HG03460 (cell line): ENCODE results near the gene CACHD1.

ENCODE experiments used
- ATAC-seq: cut with Tn5 transposase; IDR thresholded peaks from one replicate; pipeline ENCODE4 v1.9.1; 2021; ENCODE audit not compliant: unreplicated experiment

CACHD1 gene

GRCh38 chr1:64472805-64473204, 2.9 kb downstream of the CACHD1 start:
- no peak for ATAC-seq

DNA sequence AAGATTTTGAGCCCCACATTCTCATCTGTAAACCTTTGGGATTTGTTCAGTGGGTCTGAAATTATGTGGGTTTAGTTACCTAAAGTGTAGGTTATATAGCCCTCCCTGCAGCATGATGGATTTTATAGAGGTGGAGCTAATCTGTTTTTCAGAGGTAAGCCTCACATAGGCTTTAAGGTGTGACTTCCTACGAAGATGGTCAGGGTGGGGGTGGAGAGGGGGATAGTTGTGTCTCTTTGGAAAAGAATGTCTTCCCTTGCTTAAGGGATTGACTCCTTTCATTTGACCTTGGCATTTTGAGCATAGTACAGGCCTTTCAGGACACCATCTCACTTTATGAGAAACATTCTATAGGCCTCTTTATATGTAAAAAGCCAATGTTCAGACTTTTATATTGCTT, 3.4 kb downstream of the CACHD1 start:
- ATAC-seq, result no peak

- ATAC-seq, result no peak
These were observed 4.2 kb downstream of the CACHD1 start for GRCh38 chr1:64474133-64474532.

DNA sequence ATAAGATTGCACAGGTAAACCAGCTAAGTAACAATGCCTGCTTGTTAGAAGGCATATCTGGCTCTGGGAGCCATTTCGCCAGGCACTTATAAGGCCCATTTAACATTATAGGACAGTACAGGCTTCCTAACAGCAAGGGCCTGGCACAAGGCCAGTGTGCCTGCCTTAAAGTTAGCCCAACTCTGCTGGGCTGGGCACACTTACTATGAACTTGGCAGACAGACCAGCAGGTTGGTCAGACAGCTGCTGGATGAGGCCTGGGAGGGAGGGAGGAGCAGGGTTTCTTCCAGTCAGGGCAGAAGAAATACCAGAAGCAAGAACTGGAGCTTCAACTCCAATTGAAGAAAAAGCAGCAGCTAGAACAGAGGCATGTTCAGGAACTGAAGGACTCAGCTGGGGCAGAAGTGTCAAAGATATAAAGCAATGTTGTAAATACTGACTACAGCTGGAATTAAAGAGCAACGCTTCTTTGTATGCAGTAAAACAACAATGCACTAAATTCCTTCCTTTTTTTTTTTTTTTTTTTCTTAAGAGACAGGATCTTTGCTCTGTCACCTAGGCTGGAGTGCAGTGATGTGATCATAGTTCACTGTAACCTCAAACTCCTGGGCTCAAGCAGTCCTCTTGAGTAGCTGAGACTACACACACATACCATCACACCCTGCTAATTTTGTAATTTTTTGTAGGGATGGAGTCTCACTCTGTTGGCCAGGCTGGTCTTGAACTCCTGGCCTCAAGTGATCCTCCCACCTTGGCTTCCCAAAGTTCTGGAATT, 4.9 kb downstream of the CACHD1 start:
- ATAC-seq, result no peak

GRCh38 chr1:64476251-64476952, 6.5 kb downstream of the CACHD1 start:
- no peak for ATAC-seq

DNA sequence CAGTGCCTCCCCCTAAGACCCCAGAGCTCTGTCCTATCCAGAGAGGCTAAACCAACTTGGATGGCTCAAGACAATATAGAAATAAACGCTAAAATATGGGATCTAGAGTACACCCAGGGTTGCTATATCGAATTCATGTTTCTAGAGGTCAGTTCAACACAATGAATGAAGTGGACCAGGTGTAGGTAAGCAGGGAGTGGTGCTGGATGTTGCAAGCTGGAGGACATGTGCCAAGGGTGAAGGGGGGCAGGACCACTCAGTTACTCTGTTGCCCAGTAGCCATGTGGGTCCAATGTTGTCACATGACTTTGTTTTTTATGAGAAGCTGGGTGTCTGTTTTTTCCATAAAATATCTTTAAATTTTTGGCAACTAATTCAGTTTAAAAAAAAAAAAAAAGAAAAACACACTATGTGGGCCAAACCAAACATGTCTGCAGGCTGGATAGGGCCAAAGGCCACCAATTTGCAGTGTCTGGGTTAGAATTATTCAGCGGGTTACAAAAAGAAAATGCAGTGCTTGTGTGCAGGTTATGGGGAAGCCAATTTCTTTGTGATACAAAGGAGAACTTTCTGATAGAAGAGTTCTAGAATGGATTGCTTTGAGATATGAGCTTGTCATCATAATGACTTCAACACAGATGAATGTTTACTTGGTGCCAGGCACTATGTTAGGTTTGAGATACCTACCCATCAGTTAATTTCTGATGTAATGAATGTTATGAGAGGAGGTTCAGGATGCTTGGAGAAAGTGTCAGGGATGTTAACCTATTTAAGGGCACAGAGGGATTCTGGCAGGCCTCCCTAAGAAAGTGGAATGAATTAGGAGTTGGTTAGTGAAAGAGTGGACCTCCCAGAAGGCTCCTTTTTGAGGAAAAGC, 8.9 kb downstream of the CACHD1 start:
- ATAC-seq, result no peak

DNA sequence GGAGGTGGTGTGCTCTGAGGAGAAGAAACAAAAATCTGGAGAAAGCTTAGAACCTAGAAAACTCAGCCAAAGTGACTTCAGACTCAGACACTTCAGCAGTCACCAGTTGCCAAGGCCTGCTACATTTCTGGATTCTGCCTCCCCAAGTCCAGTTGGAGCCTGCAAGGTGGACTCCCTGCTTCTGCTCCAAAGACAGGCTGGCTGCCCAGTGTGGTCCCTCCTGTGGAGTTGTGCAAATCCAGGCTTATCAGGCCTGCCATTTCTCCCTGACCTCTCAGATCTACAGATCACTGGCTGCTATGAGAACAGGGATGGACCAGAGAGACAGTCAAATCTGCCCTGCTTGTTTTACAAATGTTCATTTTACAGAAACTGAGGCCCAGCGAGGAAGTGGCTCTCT, 9.9 kb downstream of the CACHD1 start:
- ATAC-seq, result no peak

DNA sequence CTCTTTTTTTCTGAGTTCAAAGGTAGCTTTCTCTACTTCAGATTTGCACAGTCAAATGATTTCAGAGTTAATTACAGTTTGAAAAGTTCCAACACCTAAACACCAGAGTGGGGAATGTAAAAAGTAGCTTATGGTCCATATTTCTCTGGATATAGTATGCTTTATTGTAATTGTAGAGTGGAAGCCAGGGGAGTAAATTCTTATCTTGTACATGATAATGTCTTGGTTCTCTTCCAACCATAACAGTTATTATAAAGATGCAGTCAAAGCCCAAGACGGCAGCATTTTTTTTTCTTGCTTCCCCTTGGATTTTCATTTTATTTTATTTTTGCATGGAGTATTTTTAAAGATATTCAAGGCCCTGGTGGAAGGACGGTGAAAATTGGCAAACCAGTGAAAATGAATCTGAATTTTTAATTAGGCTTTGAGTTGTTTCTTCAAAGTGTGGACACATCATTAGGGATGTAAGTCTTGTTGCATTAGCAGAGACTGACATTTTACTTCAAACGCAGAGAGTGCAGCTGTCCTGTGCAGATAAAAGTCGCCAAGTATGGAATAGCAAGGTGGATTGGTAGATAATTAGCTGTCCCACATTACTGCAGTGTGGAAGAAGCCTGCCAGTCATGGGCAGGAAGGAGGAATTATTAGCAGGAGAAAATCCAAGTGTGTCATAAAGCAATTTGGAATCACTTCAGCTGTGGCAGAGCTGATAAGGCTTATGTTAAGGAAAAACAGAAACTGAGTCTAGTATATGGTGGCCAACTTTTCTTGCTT, 11.3 kb downstream of the CACHD1 start:
- no peak for ATAC-seq

DNA sequence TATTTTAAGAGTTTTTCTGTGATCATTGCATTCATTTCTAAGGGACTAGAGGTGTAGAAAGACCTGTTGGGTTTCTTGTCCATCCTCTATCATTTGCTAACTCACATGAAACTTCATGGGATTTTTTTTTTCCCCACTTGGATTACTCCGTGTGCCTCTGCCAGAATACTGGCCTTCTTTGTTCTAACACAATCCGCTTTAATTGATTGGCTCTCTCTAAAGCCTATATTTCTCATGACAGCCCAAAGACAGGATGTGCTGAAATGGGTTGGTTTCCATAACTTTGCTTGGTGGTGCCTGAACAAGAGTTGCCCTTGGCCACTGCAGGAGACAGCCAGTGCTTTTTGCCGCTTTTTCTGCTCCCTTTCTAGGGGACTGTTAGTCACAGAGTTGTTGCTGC, 12.2 kb downstream of the CACHD1 start:
- no peak for ATAC-seq

- no peak for ATAC-seq
These were observed 12.8 kb downstream of the CACHD1 start for GRCh38 chr1:64482720-64483119.

- no peak for ATAC-seq
These were observed 13.9 kb downstream of the CACHD1 start for GRCh38 chr1:64483731-64484414.

- ATAC-seq, result no peak
These were observed 14.7 kb downstream of the CACHD1 start for GRCh38 chr1:64484651-64485050.

- no peak for ATAC-seq
These were observed 16.3 kb downstream of the CACHD1 start for GRCh38 chr1:64486193-64486592.

DNA sequence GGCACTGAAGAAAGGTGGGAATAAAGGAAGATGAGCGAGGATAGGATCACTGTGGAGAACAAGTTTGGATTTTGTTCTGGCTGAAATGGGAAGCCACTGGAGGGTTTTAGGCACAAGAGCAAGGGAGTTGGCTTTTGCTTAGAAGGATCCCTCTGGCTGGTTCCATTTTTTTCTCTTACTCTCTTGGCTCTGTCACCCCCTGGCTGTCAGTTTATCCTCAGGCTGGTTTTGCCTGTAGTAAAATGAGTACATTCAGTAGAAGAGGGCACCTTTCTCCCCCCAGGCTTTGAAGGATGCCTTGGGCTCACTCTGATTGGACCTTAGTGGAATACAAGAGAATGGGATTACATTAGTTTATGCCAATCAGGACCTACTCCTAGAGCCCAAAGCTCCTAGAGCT, 17.1 kb downstream of the CACHD1 start:
- ATAC-seq, result no peak

GRCh38 chr1:64488862-64489261, 18.9 kb downstream of the CACHD1 start:
- ATAC-seq, result no peak

- no peak for ATAC-seq
These were observed 19.8 kb downstream of the CACHD1 start for GRCh38 chr1:64489707-64490106.

GRCh38 chr1:64490213-64490818, 20.4 kb downstream of the CACHD1 start:
- ATAC-seq, result no peak

GRCh38 chr1:64492424-64492823, 22.5 kb downstream of the CACHD1 start:
- no peak for ATAC-seq

GRCh38 chr1:64493831-64494230, 23.9 kb downstream of the CACHD1 start:
- ATAC-seq, result no peak

GRCh38 chr1:64494659-64495058, 24.7 kb downstream of the CACHD1 start:
- ATAC-seq, result no peak
